H1 (cell line): ENCODE measurements around the gene FAM241A.

ENCODE experiments used
- BCL11A ChIP-seq, 2 experiments: IDR thresholded peaks; one replicate each; pipeline ENCODE4 v1.6.1; 2011; ENCODE audit warnings: low read depth in 2 of 2, low read length in 2 of 2, mild to moderate bottlenecking in 2 of 2
- CEBPB ChIP-seq: IDR thresholded peaks from 2 replicates; pipeline ENCODE4 v1.6.1; 2012; ENCODE audit warnings: low read depth, low read length
- EZH2 ChIP-seq: fragments of 200-600 bp; sonication (generic); IDR thresholded peaks from 2 replicates; pipeline ENCODE4 v1.7.1; 2012; ENCODE audit warnings: low read depth, mild to moderate bottlenecking, moderate library complexity, low read length, inconsistent platforms; ENCODE audit not compliant: severe bottlenecking
- GTF2F1 ChIP-seq: IDR thresholded peaks from 2 replicates; pipeline ENCODE4 v1.6.1; 2012; ENCODE audit warnings: low read depth, low read length, improper control_type of control experiment, borderline replicate concordance
- JUN ChIP-seq: IDR thresholded peaks from 2 replicates; pipeline ENCODE4 v1.6.1; 2011; ENCODE audit warnings: low read depth, mild to moderate bottlenecking, improper control_type of control experiment, low read length
- JUND ChIP-seq: IDR thresholded peaks from 2 replicates; pipeline ENCODE4 v1.6.1; 2011; ENCODE audit warnings: mild to moderate bottlenecking, improper control_type of control experiment, low read length
- KDM5A ChIP-seq: fragments of 200-600 bp; IDR thresholded peaks from 2 replicates; pipeline ENCODE4 v1.7.1; 2012; ENCODE audit warnings: mild to moderate bottlenecking, low read length, inconsistent platforms, mixed read lengths
- PHF8 ChIP-seq: fragments of 200-600 bp; sonication (generic); conservative IDR thresholded peaks from 2 replicates; pipeline ENCODE4 v1.7.1; 2012; ENCODE audit warnings: low read depth, mild to moderate bottlenecking, inconsistent platforms, low read length, moderate library complexity
- POLR2AphosphoS5 ChIP-seq: IDR thresholded peaks from 2 replicates; pipeline ENCODE4 v1.6.1; 2011; ENCODE audit warnings: low read depth, low read length
- YY1 ChIP-seq: IDR thresholded peaks from 2 replicates; pipeline ENCODE4 v1.6.1; 2011; ENCODE audit warnings: low read depth, mild to moderate bottlenecking, low read length
- TF ChIP-seq, protein P1 (sequence below), 3 experiments: IDR thresholded peaks; 1 replicate in 2 of 3; 2 replicates in 1 of 3; pipeline versions ENCODE4 v1.5.1 to v1.6.1; 2011; ENCODE audit warnings: low read length in 3 of 3, mild to moderate bottlenecking in 3 of 3, inconsistent platforms in 2 of 3, low read depth in 1 of 3, moderate library complexity in 1 of 3; ENCODE audit not compliant: insufficient read depth in 1 of 3; ENCODE audit errors: control extremely low read depth in 1 of 3

DNA sequence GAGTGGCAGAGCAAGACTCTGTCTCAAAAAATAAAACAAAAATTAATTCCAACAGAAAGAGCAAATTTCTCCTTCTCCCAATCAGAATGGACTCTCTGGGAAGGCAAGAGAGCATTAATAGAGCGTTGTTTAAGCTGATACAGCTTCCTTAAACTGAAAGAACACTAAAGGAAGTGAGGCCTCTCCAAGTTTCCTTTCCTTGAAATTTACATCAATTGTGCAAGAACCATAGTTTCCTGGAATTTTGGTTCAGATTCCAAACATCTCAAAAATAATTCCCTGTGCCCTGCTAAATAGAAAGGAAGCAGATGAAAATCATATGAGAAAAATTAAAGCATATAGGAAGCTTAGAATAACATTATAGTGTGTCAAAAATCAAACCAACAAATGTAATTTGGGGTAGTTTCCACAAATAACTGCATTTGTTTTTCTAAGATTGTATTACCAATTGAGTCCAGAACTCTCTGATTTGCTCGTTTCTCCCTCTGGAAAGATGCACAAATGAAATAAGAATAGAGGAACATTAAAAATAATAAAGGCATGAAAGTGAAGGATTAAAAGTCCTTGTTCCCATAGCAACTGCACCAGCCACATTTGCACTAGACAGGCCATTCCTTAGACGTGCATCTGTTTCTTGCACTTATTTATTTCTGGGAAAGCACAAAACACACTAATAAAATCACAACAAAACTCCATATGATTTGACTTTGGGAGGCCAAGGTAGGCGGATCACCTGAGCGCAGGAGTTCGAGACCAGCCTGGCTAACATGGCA is 3.7 kb upstream of the FAM241A start:
- TF ChIP-seq POLR2AphosphoS5, result no peak
- TF ChIP-seq GTF2F1, result no peak
- TF ChIP-seq JUND, result no peak
- no peak for TF ChIP-seq PHF8
- TF ChIP-seq, protein P1, sequence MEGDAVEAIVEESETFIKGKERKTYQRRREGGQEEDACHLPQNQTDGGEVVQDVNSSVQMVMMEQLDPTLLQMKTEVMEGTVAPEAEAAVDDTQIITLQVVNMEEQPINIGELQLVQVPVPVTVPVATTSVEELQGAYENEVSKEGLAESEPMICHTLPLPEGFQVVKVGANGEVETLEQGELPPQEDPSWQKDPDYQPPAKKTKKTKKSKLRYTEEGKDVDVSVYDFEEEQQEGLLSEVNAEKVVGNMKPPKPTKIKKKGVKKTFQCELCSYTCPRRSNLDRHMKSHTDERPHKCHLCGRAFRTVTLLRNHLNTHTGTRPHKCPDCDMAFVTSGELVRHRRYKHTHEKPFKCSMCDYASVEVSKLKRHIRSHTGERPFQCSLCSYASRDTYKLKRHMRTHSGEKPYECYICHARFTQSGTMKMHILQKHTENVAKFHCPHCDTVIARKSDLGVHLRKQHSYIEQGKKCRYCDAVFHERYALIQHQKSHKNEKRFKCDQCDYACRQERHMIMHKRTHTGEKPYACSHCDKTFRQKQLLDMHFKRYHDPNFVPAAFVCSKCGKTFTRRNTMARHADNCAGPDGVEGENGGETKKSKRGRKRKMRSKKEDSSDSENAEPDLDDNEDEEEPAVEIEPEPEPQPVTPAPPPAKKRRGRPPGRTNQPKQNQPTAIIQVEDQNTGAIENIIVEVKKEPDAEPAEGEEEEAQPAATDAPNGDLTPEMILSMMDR (IDR thresholded peaks at IDR 0.05; ENCODE audit: control extremely low read depth in 1 of 3, insufficient read depth in 1 of 3, low read depth in 1 of 3, low read length in 3 of 3), result no peak
- no peak for TF ChIP-seq JUN
- no peak for TF ChIP-seq KDM5A
- TF ChIP-seq EZH2, result no peak
- no peak for TF ChIP-seq BCL11A (IDR thresholded peaks at IDR 0.05; ENCODE audit: low read depth in 2 of 2, low read length in 2 of 2)
- no peak for TF ChIP-seq YY1
- no peak for TF ChIP-seq CEBPB
